Renal cortical epithelial cell (primary cell): ENCODE results near the gene CCDC28B. TPM values are rescaled to one million over a fixed set of nuclear protein-coding genes. Genes with fewer than 3 reads are reported as not detected.

Experiments used
- DNase-seq: peaks from one replicate; pipeline ENCODE4 v3.0.0-alpha.2; 2011; ENCODE audit warnings: low read depth
- total RNA-seq: library from RNA; depleted of rRNA; stranded (reverse); fragments of >200 nt; gene quantifications from 2 replicates; pipeline ENCODE4 v1.2.3, GENCODE V29; 2014

The CCDC28B gene
- total RNA-seq, 1 donor from 2014 or later, result 6.9 TPM

DNA sequence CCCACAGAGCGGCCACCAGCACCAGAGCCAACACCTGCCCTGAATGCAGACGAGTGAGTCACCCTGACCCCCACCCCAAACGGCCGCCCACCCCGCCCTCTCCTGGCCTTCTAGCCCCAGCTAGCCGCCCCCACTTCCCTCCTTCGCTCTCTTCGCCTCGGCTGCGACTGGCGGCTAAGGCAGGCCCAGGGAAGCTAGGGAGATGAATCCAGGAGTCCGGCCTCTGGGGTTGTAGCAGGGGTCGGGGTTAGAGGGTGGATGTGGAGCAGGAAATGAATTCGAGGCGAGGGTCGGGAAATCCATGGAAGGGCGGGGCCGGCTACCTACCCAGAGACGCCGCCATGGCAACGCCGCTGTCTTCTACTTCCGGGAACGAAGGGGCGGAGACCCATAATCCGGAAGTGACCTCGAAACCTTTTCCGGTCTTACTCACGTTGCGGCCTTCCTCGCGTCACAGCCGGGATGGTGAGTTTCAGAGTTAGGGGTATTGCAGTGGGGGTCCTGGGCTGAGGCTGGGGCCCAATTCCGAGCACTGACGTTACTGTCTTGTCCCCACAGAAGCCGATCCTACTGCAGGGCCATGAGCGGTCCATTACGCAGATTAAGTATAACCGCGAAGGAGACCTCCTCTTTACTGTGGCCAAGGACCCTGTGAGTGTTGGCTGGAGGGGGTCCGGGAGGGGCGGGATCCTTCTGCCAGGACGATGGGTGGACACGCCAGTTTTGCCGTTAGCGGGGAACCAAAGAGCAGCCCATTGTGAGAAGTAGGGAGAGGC is 21.8 kb downstream of the CCDC28B start, which contains the start of the genes EIF3I and TMEM234:
EIF3I (plus strand) TSS at position 428 of the 776 bp plus-strand sequence; CDS start at position 463, 35 bp downstream.
TMEM234 (minus strand) TSS at position 374 of the 776 bp plus-strand sequence; CDS start at position 343, 31 bp downstream.
- DNase-seq, result peak; percentile 88

DNA sequence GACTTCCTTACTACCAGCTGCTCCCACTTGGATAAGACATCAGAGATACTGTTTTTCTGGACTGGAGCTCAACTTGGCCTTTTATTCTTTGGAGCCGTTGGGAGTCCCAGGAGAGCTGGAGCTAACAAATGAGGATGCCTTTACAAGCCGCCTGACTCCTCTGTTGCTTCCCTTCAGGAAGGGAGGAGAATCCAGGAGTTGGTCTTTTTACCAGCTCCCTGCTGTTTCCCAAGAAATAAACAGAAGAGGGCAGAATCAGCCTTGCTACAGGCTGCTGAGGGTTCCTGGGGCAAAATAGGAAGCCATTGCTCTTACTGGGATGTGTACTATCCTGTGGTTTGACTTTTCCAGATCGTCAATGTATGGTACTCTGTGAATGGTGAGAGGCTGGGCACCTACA is 23.3 kb downstream of the CCDC28B start:
- no peak for DNase-seq

DNA sequence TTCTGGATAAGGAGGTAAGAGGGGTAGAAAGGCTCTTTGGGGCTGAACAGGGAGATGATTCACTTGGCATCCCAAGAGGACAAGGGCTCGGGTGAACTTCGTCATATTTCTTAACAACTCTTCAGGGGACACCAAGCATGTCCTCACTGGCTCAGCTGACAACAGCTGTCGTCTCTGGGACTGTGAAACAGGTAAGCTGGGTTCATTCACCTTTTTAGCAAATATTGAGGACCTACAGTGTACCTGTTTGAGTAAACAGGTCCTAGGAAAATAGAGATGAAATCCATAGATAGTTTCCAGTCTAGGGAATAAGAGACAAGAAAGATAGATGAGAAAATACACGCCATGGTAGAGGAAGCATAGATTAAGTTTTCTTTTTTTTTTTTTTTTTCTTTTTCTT is 23.9 kb downstream of the CCDC28B start:
- no peak for DNase-seq

DNA sequence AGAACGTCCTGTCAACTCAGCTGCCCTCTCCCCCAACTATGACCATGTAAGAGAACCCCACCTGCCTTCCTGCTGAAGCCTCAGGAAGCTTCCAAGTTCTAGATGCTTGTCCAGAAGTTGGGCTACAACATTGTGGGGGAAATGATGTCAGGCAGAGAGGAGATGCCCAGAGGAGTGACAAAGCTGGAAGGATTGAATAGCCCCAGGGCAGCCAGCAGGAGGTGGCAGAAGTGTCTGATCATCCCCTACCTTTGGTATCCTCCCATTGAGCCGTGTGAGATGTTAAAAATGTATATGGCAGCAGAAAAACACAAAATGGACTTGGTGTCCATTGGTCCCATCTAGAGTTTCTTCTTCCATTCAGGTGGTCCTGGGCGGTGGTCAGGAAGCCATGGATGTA is 28.4 kb downstream of the CCDC28B start:
- DNase-seq, result no peak

DNA sequence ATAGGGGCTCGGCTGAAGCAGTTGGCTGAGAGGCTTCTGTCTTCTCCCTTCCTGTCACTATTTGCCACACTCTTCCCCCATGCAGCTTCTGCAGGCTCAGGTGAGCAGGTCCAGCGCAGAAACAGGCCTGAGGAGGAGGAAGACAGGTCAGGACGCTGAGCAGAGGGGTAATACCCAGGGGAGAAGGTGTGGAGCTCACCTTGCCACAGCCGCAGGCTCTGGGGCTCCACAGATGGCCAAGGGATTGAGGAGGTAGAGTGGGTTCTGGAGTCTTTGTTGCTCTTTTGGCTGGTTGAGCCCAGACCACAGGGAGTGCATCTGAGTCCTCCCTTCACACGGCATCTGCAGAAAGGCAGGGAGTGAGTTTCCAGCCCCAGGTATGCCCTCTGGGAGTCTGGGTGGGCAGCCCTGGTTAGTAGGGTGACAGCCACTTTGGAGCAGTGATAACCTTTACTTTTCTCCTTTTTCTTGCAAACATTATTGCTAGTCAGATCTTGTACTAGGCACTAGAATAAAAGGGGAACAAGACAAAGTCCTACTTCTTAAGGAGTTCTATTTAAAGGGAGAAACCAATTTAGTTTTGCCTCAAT is 31.5 kb downstream of the CCDC28B start:
- DNase-seq, result no peak

DNA sequence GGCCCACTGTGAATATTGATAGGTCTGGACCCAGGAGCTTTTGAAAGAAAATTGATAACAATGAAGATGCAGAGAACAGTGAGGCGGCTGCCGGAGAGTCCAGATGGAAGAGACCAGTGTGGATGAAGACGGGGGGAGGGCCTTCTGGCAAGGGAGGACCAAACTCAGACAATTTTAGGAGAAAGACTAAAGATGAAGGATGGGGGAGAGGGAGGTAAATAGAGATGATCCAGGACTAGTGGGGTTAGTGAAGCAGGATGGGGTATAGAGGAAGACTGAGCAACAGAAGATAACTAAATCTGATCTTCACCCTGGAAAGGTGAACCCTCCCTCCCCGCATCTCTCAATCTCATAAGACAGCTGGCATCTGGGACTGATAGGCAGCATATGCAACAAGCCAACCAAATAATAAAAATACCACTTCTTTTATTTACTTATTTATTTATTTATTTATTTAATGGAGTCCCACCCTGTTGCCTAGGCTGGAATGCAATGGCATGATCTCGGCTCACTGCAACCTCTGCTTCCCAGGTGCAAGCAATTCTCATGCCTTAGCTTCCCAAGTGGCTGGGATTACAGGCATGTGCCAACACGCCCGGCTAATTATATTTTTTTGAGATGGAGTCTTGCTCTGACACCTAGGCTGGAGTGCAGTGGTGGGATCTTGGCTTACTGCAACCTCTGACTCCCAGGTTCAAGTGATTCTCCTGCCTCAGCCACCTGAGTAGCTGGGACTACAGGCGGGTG is 32.3 kb downstream of the CCDC28B start:
- no peak for DNase-seq

DNA sequence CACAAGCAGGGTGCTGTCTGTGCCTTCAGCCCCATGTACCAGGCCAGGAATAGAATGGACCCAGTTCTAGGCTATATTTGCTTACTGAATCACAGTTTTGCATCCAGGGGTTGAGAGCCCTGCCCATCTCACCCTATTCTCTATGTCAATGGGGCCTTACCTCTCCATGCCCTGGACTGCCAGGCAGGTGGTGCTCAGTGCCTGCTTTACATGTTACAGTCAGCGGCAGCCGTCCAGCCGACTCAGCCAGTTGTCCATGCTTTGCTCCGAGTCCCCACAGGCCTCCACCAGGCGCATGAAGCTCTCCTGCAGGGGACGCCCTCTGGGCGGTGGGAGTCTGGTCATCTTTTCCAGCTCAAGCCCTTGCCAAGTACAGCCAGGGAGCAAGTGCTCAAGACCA is 34.4 kb downstream of the CCDC28B start:
- no peak for DNase-seq

DNA sequence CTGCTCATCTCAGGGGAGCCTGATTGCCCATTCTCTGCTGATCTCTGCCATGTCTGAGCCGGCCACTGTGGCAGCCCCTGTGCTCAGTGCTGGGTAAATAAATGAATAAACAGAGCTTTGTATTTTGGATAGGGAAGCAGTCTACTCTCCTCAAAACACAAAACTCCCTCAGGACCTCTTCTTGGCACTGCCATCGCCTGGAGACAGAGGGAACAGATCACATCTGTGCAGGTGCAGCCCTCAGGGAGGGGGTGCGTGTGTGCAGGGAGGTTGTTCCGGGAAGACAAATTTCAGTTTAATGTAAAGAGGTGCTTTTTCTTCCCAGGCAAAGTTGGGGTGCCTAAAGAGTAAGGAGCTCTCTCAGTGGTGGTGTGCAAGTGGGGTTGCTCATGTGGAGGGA is 38.9 kb downstream of the CCDC28B start:
- no peak for DNase-seq

DNA sequence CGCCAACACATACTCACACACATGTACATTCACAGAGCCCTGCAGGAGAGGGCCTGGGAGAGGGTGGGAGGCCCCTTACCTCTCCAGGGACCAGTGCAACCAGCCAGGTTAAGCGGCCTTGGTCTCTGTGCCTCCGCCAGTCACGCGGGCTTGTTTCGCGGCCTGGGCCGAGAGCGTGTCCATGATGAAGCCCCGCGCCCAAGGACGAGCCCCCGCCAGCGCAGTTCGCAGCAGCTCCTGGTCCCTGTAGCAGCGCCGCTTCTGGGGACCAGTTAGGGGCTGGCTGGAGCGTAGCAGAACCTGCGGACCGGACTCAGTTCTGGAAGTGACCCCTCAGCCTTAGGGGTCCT is 39.4 kb downstream of the CCDC28B start:
- DNase-seq, result no peak

DNA sequence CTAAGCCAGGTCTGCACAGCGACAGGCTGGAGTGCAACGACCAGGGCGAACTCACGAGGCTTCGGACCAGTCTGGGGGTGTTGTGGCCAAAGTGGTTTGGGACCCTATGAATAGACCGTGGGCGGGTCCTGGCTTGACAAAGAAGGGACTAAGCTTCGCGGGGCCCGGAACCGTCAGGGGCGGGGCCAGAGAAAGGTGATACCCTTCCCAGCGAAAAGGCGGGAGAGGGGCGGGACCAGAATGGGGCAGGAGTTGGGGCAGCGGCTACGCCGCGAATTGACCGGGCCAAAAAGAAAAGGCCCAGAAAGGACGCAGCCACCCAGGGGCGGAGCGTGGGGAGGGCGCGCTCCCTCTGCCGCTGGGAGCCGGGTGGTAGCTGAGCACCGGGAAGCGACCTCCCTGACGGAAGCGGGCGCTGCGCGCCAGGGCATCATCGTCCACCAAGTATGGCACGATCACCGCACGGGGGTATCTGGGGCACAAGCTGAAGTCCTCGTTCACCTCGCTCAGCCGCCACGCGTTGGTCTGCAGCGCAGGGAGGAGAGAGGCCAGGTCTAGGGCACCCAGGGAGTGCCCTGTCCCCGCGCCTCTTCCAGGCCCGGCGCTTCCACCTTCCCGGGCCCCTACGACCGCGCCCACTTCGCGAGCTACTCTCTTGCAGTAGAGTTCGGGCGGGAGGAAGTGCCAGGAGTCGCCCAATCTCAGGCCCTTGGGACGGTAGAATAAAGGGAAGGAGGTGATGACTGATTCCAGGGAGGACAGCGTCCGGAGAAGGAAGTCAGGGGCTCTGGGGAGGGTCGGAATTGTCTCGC is 40.0 kb downstream of the CCDC28B start:
- no peak for DNase-seq

DNA sequence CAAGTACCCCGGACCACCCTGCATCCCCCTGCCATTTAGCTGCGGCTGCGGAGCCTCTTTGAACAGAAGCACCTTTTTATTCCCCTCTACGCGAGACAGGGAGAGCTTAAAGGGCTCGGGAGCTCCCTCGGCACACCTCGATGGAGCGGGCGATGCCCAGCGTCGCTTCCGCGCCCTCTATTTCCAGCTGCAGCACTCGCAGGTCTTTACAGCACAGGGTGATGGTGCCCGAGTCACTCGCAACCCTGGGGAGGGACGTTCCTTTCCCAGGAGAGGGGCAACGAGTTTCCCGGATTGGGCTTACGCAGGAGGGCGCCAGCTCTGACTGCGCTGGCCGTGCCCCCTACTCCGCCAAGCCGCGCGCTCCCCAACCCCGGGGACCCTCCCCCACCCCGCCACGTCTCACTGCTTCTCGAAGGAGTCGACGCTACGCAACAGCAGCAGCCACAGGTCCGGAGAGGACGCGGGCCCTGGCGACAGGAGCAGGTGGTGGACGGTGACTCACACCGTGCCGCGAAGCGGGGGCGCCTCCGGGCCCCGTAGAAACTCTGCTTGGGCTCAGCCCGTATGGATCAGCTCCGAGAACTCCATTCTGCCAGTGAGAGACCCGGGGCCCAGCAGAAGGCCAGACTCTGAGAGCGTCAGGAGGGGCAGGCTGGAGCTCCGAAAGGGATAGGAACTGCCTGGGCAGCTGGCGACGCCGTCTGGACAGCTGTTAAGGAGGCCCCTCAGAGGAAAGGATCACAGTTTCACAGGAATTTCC is 40.8 kb downstream of the CCDC28B start:
- DNase-seq, result peak; percentile 38

DNA sequence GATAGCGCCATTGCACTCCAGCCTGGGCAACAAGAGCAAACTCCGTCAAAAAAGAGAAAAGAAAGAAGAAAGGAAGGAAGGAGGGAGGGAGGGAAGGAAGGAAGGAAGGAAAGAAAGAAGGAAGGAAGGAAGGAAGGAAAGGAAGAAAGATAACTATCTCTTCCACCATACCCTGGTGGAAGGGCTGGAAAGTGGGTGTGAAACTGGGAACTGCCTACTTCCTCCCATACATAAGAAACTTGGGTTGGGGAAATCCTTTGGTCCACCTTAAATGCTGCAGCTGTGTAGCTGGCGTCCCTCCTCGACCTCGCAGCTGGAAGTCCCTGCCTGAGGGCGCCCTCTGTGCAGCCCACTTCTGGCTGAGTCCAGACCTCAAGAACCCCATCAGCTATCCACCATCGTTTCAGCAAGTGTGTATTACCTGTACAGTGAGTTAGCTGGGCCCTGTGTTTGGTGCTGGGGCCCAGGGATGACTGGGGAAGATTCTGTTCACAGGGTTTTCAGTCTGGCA is 42.0 kb downstream of the CCDC28B start:
- no peak for DNase-seq

DNA sequence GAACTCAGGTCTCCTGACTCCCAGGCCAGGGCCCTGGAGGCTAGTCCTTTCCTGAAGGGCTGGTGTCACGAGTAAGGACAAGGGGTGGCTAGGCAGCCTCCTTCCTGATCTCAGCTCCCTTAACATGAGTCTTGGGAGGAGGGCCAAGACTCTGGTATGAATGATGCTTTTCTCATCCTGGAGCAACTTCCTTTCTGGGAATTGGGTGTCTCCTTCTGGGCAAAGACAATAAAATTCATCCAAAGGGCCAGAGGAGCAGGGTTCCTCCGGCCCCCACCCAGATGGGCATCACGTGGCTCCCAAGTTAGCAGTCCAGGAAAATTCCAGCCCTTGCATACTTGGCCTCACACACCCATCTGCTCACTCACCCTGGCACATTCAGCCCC is 46.5 kb downstream of the CCDC28B start, which contains the start of gene FAM167B:
FAM167B (plus strand) TSS at position 335 of the 386 bp plus-strand sequence. CDS start 200 bp downstream, outside the sequence.
- DNase-seq, result no peak

DNA sequence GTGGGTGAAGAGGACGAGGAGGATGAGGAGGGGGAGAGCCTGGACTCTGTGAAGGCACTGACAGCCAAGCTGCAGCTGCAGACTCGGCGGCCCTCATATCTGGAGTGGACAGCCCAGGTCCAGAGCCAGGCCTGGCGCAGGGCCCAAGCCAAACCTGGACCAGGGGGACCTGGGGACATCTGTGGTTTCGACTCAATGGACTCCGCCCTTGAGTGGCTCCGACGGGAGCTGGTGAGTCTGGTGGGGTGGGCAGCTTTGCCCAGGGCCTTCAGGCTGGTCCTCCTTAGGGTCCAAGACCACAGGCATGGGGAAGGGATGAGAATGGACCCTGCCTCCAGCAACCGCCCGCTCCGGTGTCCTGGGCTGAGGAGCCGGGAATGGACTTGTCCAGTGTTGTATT is 47.1 kb downstream of the CCDC28B start:
- DNase-seq, result no peak

DNA sequence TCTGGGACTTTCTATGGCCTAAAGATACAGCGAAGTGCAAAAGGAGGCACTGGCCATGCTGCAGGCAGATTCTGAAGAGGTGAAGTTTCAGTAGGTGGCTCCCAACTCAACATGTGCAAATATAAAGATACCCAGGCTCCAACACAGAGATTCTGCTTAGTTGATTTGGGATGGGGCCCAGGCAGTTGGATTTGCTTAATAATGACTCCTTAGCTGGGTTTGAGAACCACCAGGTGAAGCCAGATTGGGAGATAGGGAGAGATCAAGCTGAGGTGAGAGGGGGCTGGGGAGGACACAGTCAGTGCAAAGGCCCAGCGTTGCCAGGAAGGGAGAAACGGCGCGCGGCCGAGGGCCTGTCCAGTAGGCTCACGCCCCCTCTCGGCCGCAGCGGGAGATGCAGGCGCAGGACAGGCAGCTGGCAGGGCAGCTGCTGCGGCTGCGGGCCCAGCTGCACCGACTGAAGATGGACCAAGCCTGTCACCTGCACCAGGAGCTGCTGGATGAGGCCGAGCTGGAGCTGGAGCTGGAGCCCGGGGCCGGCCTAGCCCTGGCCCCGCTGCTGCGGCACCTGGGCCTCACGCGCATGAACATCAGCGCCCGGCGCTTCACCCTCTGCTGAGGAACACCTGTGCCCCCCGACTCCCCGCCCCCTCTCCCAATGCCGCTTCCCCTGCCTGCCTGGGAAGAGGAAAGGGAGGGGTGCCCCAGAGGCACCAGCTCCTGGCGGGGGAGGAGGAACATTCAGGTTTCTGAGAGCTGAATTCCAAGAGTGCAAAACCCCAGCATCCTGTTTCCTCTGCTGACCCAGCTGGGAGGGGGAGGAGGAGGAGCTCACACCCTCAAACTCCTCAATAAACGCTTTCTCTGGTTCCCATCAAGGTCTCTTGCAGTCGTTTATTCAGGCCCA is 47.8 kb downstream of the CCDC28B start:
- peak; percentile 43 for DNase-seq

DNA sequence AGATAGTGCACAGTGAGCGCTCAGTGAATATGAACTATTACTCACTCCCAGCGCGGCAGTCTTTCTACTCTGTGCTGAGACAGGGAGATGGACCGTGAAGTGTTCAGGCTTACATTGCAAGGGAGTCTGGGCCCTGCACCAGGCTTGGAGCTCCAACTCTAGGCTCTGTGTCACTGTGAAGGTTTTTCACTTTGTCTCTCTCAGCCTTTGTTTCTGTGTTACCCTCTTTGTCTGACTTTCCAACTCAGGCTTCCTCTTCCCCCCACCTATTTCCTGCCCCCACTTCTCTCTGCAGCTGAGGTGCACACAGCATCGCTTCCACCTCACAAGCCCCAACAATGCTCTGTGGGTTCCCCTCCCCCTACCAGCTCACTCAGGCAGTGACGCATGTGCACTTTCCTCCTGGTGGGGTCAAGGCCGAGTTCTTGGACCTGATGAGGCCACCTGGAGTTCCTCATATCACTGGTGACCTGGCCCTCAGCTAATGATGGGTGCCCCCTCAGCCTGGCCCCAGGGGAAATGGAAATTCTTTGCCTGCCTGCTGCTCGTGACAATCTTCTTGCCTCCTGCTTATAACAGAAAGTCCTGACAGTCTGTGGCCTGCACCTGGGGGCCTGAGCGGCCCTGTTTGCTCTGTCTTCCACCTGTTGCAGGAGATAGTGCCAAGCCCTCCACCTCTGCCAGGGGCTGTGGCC is 49.6 kb downstream of the CCDC28B start:
- DNase-seq, result peak; percentile 59

DNA sequence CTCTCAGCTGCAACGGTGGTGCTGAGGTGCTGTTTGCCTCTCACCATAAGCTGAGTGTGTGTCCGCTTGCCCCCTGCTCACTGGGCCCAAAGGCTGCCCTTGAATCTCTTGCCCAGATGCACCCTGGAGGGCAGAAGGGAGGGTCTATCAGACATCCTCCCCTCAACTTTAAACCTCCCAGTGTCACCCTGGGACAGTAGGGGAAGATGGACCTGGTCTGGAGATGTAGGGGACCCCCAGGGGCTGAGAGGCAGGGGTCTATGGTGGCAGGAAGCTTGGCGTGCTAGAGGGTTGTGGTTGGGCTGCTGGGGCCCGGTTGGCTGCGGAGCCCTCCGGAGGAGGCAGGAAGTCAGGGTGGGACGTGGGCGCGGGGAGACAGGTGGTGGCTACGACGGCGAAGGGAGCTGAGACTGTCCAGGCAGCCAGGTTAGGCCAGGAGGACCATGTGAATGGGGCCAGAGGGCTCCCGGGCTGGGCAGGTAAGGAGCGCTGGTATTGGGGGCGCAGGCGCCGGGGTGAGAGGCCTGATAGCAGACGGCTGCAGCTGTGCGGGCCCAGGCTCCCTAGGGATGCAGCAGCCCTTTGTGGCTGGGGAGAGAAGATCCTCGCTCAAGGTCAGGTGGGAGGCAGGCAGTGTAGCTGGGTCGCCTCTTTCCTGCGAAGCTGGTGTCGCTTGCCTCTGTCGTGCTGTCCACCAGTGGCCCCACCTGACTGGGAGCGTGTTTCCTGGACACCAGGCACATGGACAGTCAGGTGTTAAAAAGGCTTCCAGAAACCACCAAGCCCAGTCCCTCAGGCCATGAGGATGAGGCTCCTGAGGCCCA is 50.7 kb downstream of the CCDC28B start, which contains the start of gene LCK:
LCK (plus strand) TSS at position 373 of the 824 bp plus-strand sequence. CDS start 23,065 bp downstream, outside the sequence.
- DNase-seq, result no peak
